WTC11 (cell line): ENCODE measurements around the gene NRXN2. TPM values are rescaled to one million over a fixed set of nuclear protein-coding genes. Genes with fewer than 3 reads are reported as not detected.

ENCODE experiments used
- ATAC-seq: fragments of 200-7000 bp; cut with Tn5 transposase; 2 replicates; pipeline ENCODE4 v1.10.0; 2021; ENCODE audit warnings: mild to moderate bottlenecking, moderate library complexity
- CTCF ChIA-PET: fragments of 300-600 bp; sonication (Branson Sonifier 250); formaldehyde crosslinking; loops from one replicate; lab custom pipeline; 2021; ENCODE audit warnings: antibody characterized with exemption; lab: Charles Lee
- POLR2A ChIA-PET: fragments of 350-600 bp; sonication (Branson Sonifier 250); formaldehyde crosslinking; loops from one replicate; lab custom pipeline; 2021; ENCODE audit warnings: antibody characterized with exemption; lab: Charles Lee
- DNase-seq: peaks from one replicate; pipeline ENCODE4 v3.0.0; 2021; ENCODE audit warnings: low spot score
- H3K27ac Mint-ChIP-seq: 2 replicates; pipeline ENCODE4 v1.8.0; 2021; ENCODE audit warnings: mixed read lengths
- H3K27me3 Mint-ChIP-seq: 2 replicates; pipeline ENCODE4 v1.8.0; 2021; ENCODE audit warnings: low read depth, mild to moderate bottlenecking, moderate library complexity, mixed read lengths
- H3K36me3 Mint-ChIP-seq: 2 replicates; pipeline ENCODE4 v1.8.0; 2021; ENCODE audit warnings: mixed read lengths
- H3K4me1 Mint-ChIP-seq: 2 replicates; pipeline ENCODE4 v1.8.0; 2022; ENCODE audit warnings: mixed read lengths
- H3K4me3 Mint-ChIP-seq: 2 replicates; pipeline ENCODE4 v1.8.0; 2021; ENCODE audit warnings: mild to moderate bottlenecking, moderate library complexity, mixed read lengths
- H3K9me3 Mint-ChIP-seq: 2 replicates; pipeline ENCODE4 v1.8.0; 2021; ENCODE audit warnings: mixed read lengths
- ATF3 ChIP-seq: sonication (generic); formaldehyde crosslinking; conservative IDR thresholded peaks from 2 replicates; pipeline ENCODE4 v1.8.1; 2022; ENCODE audit warnings: mild to moderate bottlenecking, missing genetic modification reagents
- ATF6 ChIP-seq: sonication (generic); formaldehyde crosslinking; IDR thresholded peaks from 2 replicates; pipeline ENCODE4 v1.8.1; 2023; ENCODE audit warnings: mild to moderate bottlenecking, missing genetic modification reagents
- CBFB ChIP-seq: sonication (generic); formaldehyde crosslinking; IDR thresholded peaks from 2 replicates; pipeline ENCODE4 v1.8.1; 2022; ENCODE audit warnings: mild to moderate bottlenecking, low read depth, missing genetic modification reagents
- E2F1 ChIP-seq: sonication (generic); formaldehyde crosslinking; IDR thresholded peaks from 2 replicates; pipeline ENCODE4 v1.8.0; 2022; ENCODE audit warnings: mild to moderate bottlenecking, missing genetic modification reagents
- E2F5 ChIP-seq: sonication (generic); formaldehyde crosslinking; IDR thresholded peaks from 2 replicates; pipeline ENCODE4 v1.8.1; 2022; ENCODE audit warnings: mild to moderate bottlenecking, moderate library complexity, missing genetic modification reagents
- EMX1 ChIP-seq: fragments of 250-450 bp; sonication (Bioruptor Pico); IDR thresholded peaks from 2 replicates; pipeline ENCODE4 v1.8.0; 2021; ENCODE audit warnings: mild to moderate bottlenecking
- ERG ChIP-seq: fragments of 250-450 bp; sonication (Bioruptor Pico); IDR thresholded peaks from 2 replicates; pipeline ENCODE4 v1.8.0; 2021; ENCODE audit warnings: mild to moderate bottlenecking
- HMGA2 ChIP-seq: fragments of 250-450 bp; sonication (Bioruptor Pico); IDR thresholded peaks from 2 replicates; pipeline ENCODE4 v1.4.0; 2021; ENCODE audit warnings: mild to moderate bottlenecking, moderate library complexity
- IRF2 ChIP-seq: sonication (generic); formaldehyde crosslinking; IDR thresholded peaks from 2 replicates; pipeline ENCODE4 v1.8.0; 2022; ENCODE audit warnings: low read depth, missing genetic modification reagents, borderline replicate concordance
- JAZF1 ChIP-seq: fragments of 250-450 bp; sonication (Bioruptor Pico); IDR thresholded peaks from 2 replicates; pipeline ENCODE4 v1.9.0; 2021; ENCODE audit warnings: moderate library complexity, mild to moderate bottlenecking, inconsistent platforms
- MYBL2 ChIP-seq: sonication (generic); formaldehyde crosslinking; IDR thresholded peaks from 2 replicates; pipeline ENCODE4 v1.8.1; 2023; ENCODE audit warnings: mild to moderate bottlenecking, moderate library complexity, missing genetic modification reagents
- NR1H2 ChIP-seq: sonication (generic); formaldehyde crosslinking; IDR thresholded peaks from 2 replicates; pipeline ENCODE4 v1.9.0; 2021; ENCODE audit warnings: mild to moderate bottlenecking, moderate library complexity, missing genetic modification reagents
- NR2C2 ChIP-seq: sonication (generic); formaldehyde crosslinking; IDR thresholded peaks from 2 replicates; pipeline ENCODE4 v1.8.0; 2022; ENCODE audit warnings: mild to moderate bottlenecking, missing genetic modification reagents
- OVOL2 ChIP-seq: fragments of 250-450 bp; sonication (Bioruptor Pico); IDR thresholded peaks from 2 replicates; pipeline ENCODE4 v1.9.0; 2021; ENCODE audit warnings: mild to moderate bottlenecking, borderline replicate concordance
- PREB ChIP-seq: sonication (generic); formaldehyde crosslinking; IDR thresholded peaks from 2 replicates; pipeline ENCODE4 v1.8.1; 2022; ENCODE audit warnings: mild to moderate bottlenecking, missing genetic modification reagents, moderate library complexity, borderline replicate concordance
- SMAD3 ChIP-seq: sonication (generic); formaldehyde crosslinking; IDR thresholded peaks from 2 replicates; pipeline ENCODE4 v1.8.0; 2022; ENCODE audit warnings: missing genetic modification reagents, mild to moderate bottlenecking, borderline replicate concordance
- SOX15 ChIP-seq: fragments of 250-450 bp; sonication (Bioruptor Pico); IDR thresholded peaks from 2 replicates; pipeline ENCODE4 v1.9.0; 2021; ENCODE audit warnings: mild to moderate bottlenecking
- TEAD4 ChIP-seq: sonication (generic); formaldehyde crosslinking; IDR thresholded peaks from 2 replicates; pipeline ENCODE4 v1.8.0; 2022; ENCODE audit warnings: mild to moderate bottlenecking, missing genetic modification reagents
- TP53 ChIP-seq: sonication (generic); formaldehyde crosslinking; IDR thresholded peaks from 2 replicates; pipeline ENCODE4 v1.8.1; 2023; ENCODE audit warnings: mild to moderate bottlenecking, missing genetic modification reagents
- ZNF138 ChIP-seq: sonication (generic); formaldehyde crosslinking; conservative IDR thresholded peaks from 2 replicates; pipeline ENCODE4 v1.8.1; 2022; ENCODE audit warnings: mild to moderate bottlenecking, moderate library complexity, missing genetic modification reagents
- ZNF317 ChIP-seq: sonication (generic); formaldehyde crosslinking; IDR thresholded peaks from 2 replicates; pipeline ENCODE4 v1.8.1; 2023; ENCODE audit warnings: low read depth, mild to moderate bottlenecking, moderate library complexity, missing genetic modification reagents, borderline replicate concordance
- ZNF423 ChIP-seq: fragments of 250-450 bp; sonication (Bioruptor Pico); IDR thresholded peaks from 2 replicates; pipeline ENCODE4 v2.1.2; 2022; ENCODE audit warnings: mild to moderate bottlenecking, moderate library complexity
- ZNF512 ChIP-seq: sonication (generic); formaldehyde crosslinking; IDR thresholded peaks from 2 replicates; pipeline ENCODE4 v1.8.1; 2022; ENCODE audit warnings: missing genetic modification reagents, borderline replicate concordance
- ZSCAN18 ChIP-seq: fragments of 250-450 bp; sonication (Bioruptor Pico); IDR thresholded peaks from 2 replicates; pipeline ENCODE4 v2.1.2; 2022; ENCODE audit warnings: mild to moderate bottlenecking, moderate library complexity
- total RNA-seq: library from RNA; stranded (reverse); gene quantifications from 3 replicates; pipeline ENCODE4 v1.2.3, GENCODE V29; 2021

NRXN2 gene
- total RNA-seq, 1 experiment from 2014 or later = 8.6 TPM

GRCh38 chr11:64599698-64600211, 123.2 kb downstream of the NRXN2 start:
- POLR2A ChIA-PET = no interaction called here
- H3K9me3 Mint-ChIP-seq = no peaks in the 10 kb centered on the region
- TF ChIP-seq NR2C2 (CRISPR knock-in tag) (no peak), NR1H2 (no peak), SMAD3 (no peak), E2F1 (CRISPR knock-in tag) (no peak), JAZF1 (no peak), ZNF512 (CRISPR knock-in tag) (no peak), CBFB (CRISPR knock-in tag) (no peak), ERG (CRISPR knock-in tag) (no peak), ZNF138 (no peak), E2F5 (CRISPR knock-in tag) (no peak), EMX1 (CRISPR knock-in tag) (no peak), ZNF423 (no peak), IRF2 (CRISPR knock-in tag) (no peak), ATF6 (CRISPR knock-in tag) (no peak)
- DNase-seq (no peak), ATAC-seq (no peak)
- H3K27ac Mint-ChIP-seq = no peak overlapping the region
- H3K4me3 Mint-ChIP-seq = no peak overlapping the region
- no peaks in the 10 kb centered on the region; the same call in 1 of the 2 replicates for H3K27me3 Mint-ChIP-seq
- no peaks in the 10 kb centered on the region for H3K4me1 Mint-ChIP-seq
- CTCF ChIA-PET = interaction anchor here (0.8 to 1.4 kb wide), 4 partner anchors 9 to 150 kb away, joined by 3 read pairs; no protein-coding TSS in a partner anchor
- no peaks in the 10 kb centered on the region for H3K36me3 Mint-ChIP-seq

- CTCF ChIA-PET = interaction anchor here (1.0 to 1.1 kb wide), 2 partner anchors 52 to 110 kb away, joined by 3 read pairs; no protein-coding TSS in a partner anchor
- no peak for ATAC-seq
- Mint-ChIP-seq H3K27me3 (no peaks in the 10 kb centered on the region; the same call in 1 of the 2 replicates), H3K9me3 (no peaks in the 10 kb centered on the region), H3K4me1 (no peaks in the 10 kb centered on the region), H3K27ac (no peak overlapping the region), H3K36me3 (no peaks in the 10 kb centered on the region), H3K4me3 (no peak overlapping the region)
- POLR2A ChIA-PET = no interaction called here
- no peak for DNase-seq
- TF ChIP-seq MYBL2 (CRISPR knock-in tag) (no peak), TEAD4 (CRISPR knock-in tag) (no peak), E2F5 (CRISPR knock-in tag) (no peak), ZSCAN18 (CRISPR knock-in tag) (no peak), HMGA2 (CRISPR knock-in tag) (no peak), ATF3 (no peak), SOX15 (CRISPR knock-in tag) (no peak), TP53 (CRISPR knock-in tag) (no peak), ZNF317 (CRISPR knock-in tag) (no peak), OVOL2 (CRISPR knock-in tag) (no peak), PREB (no peak)
These were observed 124.0 kb downstream of the NRXN2 start for GRCh38 chr11:64598797-64599697.
